GM12872 (cell line): ENCODE data around the gene PRDM8.

Experiments used
- TF ChIP-seq, protein P1 (sequence below): IDR thresholded peaks from 3 replicates; pipeline ENCODE4 v1.5.1; 2011; ENCODE audit warnings: low read depth, mild to moderate bottlenecking, low read length, moderate library complexity; ENCODE audit not compliant: insufficient read depth

Gene PRDM8

DNA sequence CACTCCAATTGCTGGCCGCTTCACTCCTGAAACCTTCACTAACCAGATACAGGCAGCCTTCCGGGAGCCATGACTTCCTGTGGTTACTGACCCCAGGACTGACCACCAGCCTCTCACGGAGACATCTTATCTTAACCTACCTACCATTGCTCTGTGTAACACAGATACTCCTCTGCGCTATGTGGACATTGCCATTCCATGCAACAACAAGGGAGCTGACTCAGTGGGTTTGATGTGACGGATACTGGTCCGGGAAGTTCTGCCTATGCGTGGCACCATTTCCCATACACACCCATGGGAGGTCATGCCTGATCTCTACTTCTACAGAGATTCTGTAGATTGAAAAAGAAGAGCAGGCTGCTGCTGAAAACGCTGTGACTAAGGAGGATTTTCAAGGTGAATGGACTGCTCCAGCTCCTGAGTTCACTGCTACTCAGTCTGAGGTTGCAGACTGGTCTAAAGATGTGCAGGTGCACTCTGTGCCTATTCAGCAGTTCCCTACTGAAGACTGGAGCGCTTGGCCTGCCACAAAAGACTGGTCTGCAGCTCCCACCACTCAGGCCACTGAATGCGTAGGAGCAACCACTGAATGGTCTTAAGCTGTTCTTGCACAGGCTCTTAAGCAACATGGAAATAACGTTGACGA is 35.8 kb upstream of the PRDM8 start:
- TF ChIP-seq, protein P1, sequence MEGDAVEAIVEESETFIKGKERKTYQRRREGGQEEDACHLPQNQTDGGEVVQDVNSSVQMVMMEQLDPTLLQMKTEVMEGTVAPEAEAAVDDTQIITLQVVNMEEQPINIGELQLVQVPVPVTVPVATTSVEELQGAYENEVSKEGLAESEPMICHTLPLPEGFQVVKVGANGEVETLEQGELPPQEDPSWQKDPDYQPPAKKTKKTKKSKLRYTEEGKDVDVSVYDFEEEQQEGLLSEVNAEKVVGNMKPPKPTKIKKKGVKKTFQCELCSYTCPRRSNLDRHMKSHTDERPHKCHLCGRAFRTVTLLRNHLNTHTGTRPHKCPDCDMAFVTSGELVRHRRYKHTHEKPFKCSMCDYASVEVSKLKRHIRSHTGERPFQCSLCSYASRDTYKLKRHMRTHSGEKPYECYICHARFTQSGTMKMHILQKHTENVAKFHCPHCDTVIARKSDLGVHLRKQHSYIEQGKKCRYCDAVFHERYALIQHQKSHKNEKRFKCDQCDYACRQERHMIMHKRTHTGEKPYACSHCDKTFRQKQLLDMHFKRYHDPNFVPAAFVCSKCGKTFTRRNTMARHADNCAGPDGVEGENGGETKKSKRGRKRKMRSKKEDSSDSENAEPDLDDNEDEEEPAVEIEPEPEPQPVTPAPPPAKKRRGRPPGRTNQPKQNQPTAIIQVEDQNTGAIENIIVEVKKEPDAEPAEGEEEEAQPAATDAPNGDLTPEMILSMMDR: no peak

DNA sequence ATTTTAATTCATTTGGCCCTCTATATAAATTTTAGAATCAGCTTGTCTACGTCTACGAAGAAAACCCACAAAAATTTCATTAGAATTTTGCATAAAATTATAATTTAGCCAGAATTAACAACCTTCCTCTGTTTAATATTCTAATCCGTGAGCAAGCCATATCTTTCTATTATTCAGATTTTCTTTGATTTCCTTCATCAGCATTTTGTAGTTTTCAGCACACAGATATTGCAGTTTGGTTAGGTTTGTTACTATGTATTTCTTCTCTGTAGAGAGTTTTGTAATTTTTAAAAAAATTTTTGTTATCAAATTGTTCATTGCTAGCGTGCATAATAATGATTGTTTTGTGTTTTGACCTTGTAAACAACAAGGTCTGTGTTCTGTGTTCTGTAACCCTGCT is 34.9 kb upstream of the PRDM8 start:
- TF ChIP-seq, protein P1: no peak

DNA sequence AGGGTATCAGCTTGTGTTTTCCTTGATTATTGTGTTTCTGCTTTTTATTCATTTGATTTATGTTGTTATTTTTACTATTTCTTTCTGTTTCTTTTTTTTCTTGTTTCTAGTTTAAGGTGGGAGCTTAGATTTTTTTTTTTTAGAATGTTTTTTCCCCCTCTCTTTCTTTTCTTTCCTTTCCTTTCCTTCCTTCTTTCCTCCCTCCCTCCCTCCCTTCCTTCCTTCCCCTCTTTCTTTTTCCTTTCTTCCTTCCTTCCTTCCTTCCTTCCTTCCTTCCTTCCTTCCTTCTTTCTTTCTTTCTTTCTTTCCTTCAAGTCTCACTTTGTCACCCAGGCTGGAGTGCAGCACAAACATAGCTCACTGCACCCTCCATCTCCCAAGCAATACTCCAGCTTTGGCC is 31.4 kb upstream of the PRDM8 start:
- TF ChIP-seq, protein P1: no peak

DNA sequence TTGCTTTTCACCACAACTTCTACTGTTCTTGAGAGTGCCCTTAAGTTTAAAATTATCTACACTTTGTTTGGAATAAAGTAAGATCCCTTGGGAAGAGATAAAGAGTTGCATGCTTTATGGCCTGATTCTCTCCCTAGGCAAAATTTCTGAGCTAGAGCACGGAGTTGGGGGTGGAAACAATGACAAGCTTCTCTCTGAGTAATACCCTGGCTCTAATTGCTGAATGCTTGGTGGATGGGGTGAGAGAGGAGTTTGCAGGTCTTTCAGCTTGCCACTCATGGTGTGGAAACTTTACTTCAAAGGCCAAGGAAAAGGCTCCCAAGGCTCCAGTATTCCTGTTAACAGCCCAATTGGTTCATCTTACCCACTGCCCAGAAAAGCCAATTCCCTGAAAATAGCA is 26.1 kb upstream of the PRDM8 start:
- TF ChIP-seq, protein P1: no peak

DNA sequence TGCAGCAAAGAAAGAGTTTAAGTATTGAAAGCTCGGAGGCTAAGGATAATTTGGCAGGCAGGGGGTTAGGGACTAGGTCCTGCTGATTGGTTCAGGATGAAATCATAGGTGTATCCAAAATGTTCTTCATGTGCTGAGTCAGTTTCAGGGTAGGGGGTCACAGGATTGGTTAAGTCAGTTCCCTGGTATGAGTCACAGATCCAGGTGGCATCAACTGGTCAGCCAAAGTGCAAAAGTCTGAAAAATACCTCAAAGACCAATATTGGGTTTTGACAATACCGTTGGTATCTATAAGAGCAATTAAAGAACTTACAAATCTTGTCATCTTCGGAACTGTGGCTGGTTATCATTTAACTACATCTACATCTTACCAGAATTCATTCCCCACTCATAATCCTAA is 25.6 kb upstream of the PRDM8 start:
- TF ChIP-seq, protein P1: no peak

DNA sequence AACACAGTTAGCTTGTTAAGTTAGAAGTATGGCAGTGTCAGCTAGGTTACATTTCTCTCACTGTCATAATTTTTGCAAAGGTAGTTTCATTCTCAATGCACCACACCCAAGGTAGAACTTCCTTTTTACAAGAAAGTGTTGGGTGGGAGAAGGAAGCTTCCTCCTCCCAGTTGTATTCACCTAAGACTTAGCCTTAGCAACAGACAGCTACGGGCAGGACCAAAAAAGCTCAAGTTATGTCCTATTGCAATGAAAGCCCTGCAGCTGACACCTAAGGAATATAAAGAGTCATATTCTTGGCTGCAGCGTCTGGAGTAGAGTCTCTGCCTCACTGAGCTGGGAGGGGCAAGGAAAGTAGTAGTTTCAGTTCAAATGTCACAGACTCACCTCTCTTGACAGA is 25.1 kb upstream of the PRDM8 start:
- TF ChIP-seq, protein P1: no peak

DNA sequence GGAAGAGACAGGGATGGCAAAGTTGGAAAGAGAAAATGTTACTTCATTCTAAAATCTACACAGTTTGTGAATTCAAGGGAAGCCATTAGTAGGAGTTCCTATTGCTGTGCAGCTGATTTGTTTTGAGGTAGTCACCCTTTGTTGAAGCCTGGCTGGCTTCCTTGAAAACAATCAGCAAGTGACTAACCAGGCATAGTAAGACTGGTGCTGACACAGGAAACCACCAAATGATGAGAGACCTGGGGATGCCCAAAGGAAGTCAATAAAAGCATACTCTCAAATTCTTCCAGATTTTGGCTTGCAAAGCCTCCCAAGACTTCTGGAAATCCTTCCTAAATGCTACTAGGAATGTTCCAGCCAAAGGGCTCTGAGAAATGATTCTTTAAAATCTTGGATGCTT is 23.9 kb upstream of the PRDM8 start:
- TF ChIP-seq, protein P1: no peak
